ENCODE data around the gene H6PD. TPM values are rescaled to one million over a fixed set of nuclear protein-coding genes. Genes with fewer than 3 reads are reported as not detected.

The H6PD gene
- total and polyA plus RNA-seq, 8 donors = 3.2 to 54.3 (median 22.7) TPM

- no peaks in the 10 kb centered on the region for H3K27me3 ChIP-seq
- intact Hi-C loops (cut with DNase I; ENCODE audit: low total_unique reads) = no loop called here
- peaks cover 27 to 66% (median 44%) of the 10 kb centered on the region in 4 donors for H3K4me1 ChIP-seq
- WGBS, 5 donors = 4 to 13% (median 9%) methylated on average over 12 to 13 of the region's 13 CpGs
- H3K4me3 ChIP-seq = peak overlapping the region; percentile 77 to 97 (median 92)
- H3K36me3 ChIP-seq = no peaks in the 10 kb centered on the region
- TF ChIP-seq POLR2AphosphoS5 (IDR thresholded peaks at IDR 0.05) (no peak), EP300 (IDR thresholded peaks at IDR 0.05) (no peak), POLR2A (IDR thresholded peaks at IDR 0.05) (no peak), CTCF (IDR thresholded peaks at IDR 0.05) (no peak)
- DNase-seq = peak; percentile 75 to 90
- H3K9me3 ChIP-seq = peaks cover 4 to 20% (median 16%) of the 10 kb centered on the region in 4 donors
- H3K27ac ChIP-seq = peak overlapping the region; percentile 82 to 98 (median 93)
These were observed 57.4 kb downstream of the H6PD start for GRCh38 chr1:9291914-9292360.

GRCh38 chr1:9292361-9293240 is 58.0 kb downstream of the H6PD start, which contains the start of gene SPSB1:
SPSB1 (plus strand) TSS chr1:9292894; CDS start chr1:9355892, 62,998 bp downstream.
- peaks cover 4 to 16% (median 13%) of the 10 kb centered on the region in 4 donors for H3K9me3 ChIP-seq
- peak within 1 kb of the TSS; percentile 77 to 97 (median 92) for H3K4me3 ChIP-seq
- intact Hi-C loops (cut with DNase I; ENCODE audit: low total_unique reads) = no loop called here
- DNase-seq = peak; percentile 84 to 92
- H3K36me3 ChIP-seq = no peaks in the 10 kb centered on the region
- WGBS, 5 donors = 1% methylated on average over 30 to 113 of the region's 119 CpGs
- peaks cover 27 to 72% (median 46%) of the 10 kb centered on the region in 4 donors for H3K4me1 ChIP-seq
- H3K27me3 ChIP-seq = no peaks in the 10 kb centered on the region
- peak within 1 kb of the TSS; percentile 82 to 98 (median 93) for H3K27ac ChIP-seq
- TF ChIP-seq EP300 (IDR thresholded peaks at IDR 0.05) (no peak), POLR2A (IDR thresholded peaks at IDR 0.05) (no peak), POLR2AphosphoS5 (IDR thresholded peaks at IDR 0.05) (peak in 2 of 3 donors; percentile 81 to 84), CTCF (IDR thresholded peaks at IDR 0.05) (no peak)

GRCh38 chr1:9293241-9293532 is 58.6 kb downstream of the H6PD start:
- intact Hi-C loops (cut with DNase I; ENCODE audit: low total_unique reads) = no loop called here
- peak overlapping the region; percentile 77 to 97 (median 92) for H3K4me3 ChIP-seq
- H3K27me3 ChIP-seq = no peaks in the 10 kb centered on the region
- 0 to 3% (median 0%) methylated on average over 11 to 41 of the region's 43 CpGs; no CpG with 5 or more reads in 1 of the 5 donors for WGBS, 5 donors
- H3K36me3 ChIP-seq = no peaks in the 10 kb centered on the region
- peaks cover 1 to 10% (median 7%) of the 10 kb centered on the region in 4 donors for H3K9me3 ChIP-seq
- TF ChIP-seq POLR2A (IDR thresholded peaks at IDR 0.05) = no peak
- TF ChIP-seq CTCF (IDR thresholded peaks at IDR 0.05) = no peak
- TF ChIP-seq EP300 (IDR thresholded peaks at IDR 0.05) = no peak
- TF ChIP-seq POLR2AphosphoS5 (IDR thresholded peaks at IDR 0.05) = no peak
- no peak for DNase-seq
- H3K27ac ChIP-seq = peak overlapping the region; percentile 82 to 98 (median 93)
- peaks cover 27 to 76% (median 46%) of the 10 kb centered on the region in 4 donors for H3K4me1 ChIP-seq

GRCh38 chr1:9293533-9294404 is 59.2 kb downstream of the H6PD start:
- 4 to 8% (median 6%) methylated on average over 22 to 41 of the region's 41 CpGs for WGBS, 5 donors

More at GRCh38 chr1:9293533-9294404, 59.2 kb downstream of the H6PD start:
- Histone ChIP-seq H3K4me1 (peaks cover 27 to 82% (median 46%) of the 10 kb centered on the region in 4 donors), H3K36me3 (no peaks in the 10 kb centered on the region), H3K27me3 (no peaks in the 10 kb centered on the region), H3K4me3 (peak overlapping the region; percentile 77 to 97 (median 92)), H3K9me3 (peaks cover 0 to 5% (median 1%) of the 10 kb centered on the region in 4 donors), H3K27ac (peak overlapping the region; percentile 82 to 98 (median 93))
- DNase-seq = peak; percentile 33 to 75
- intact Hi-C loops (cut with DNase I; ENCODE audit: low total_unique reads) = no loop called here
- TF ChIP-seq POLR2A (IDR thresholded peaks at IDR 0.05) (peak in 1 of 4 donors; percentile 13), CTCF (IDR thresholded peaks at IDR 0.05) (no peak)

Data from stomach (tissue), 9 donors.